ENCODE results near the gene NEK10. TPM values are rescaled to one million over a fixed set of nuclear protein-coding genes. Genes with fewer than 3 reads are reported as not detected.

NEK10 gene
- total and polyA plus RNA-seq, 2 of the 13 experiments (the other 11 are each of a cell fraction or from before 2014, with no cell fraction given) = 2.8 to 14.2 TPM

- TF ChIP-seq ARID5B (CRISPR knock-in tag; IDR thresholded peaks at IDR 0.05) (peak; percentile 76), PHF21A (CRISPR knock-in tag; IDR thresholded peaks at IDR 0.05) (no peak), KDM2A (CRISPR knock-in tag; IDR thresholded peaks at IDR 0.05; ENCODE audit: borderline replicate concordance, low read depth) (no peak), ZNF337 (CRISPR knock-in tag; IDR thresholded peaks at IDR 0.05; ENCODE audit: borderline replicate concordance, low read depth) (no peak), NFATC3 (CRISPR knock-in tag; IDR thresholded peaks at IDR 0.05) (no peak), MTERF4 (CRISPR knock-in tag; IDR thresholded peaks at IDR 0.05) (no peak), CREM (IDR thresholded peaks at IDR 0.05) (peak; percentile 56), CREM (CRISPR knock-in tag; IDR thresholded peaks at IDR 0.05) (no peak), FOXO1 (CRISPR knock-in tag; IDR thresholded peaks at IDR 0.05) (peak; percentile 21; the same call in 1 of the 2 replicates), GTF2F1 (IDR thresholded peaks at IDR 0.05; ENCODE audit: low read length) (no peak), CHD4 (IDR thresholded peaks at IDR 0.05; ENCODE audit: borderline replicate concordance, low read length) (no peak), ZNF383 (CRISPR knock-in tag; IDR thresholded peaks at IDR 0.05; ENCODE audit: borderline replicate concordance) (no peak), HOXA9 (CRISPR knock-in tag; IDR thresholded peaks at IDR 0.05; ENCODE audit: borderline replicate concordance) (no peak), SRSF4 (IDR thresholded peaks at IDR 0.05; ENCODE audit: low read depth, low read length, poor library complexity, severe bottlenecking) (no peak), ZNF33B (CRISPR knock-in tag; IDR thresholded peaks at IDR 0.05) (no peak), ZNF12 (CRISPR knock-in tag; IDR thresholded peaks at IDR 0.05) (0 out of 2 replicates have a peak, but pooled peaks have one; percentile 14), ZBTB21 (CRISPR knock-in tag; IDR thresholded peaks at IDR 0.05) (no peak), FOSL2 (CRISPR knock-in tag; IDR thresholded peaks at IDR 0.05) (peak; percentile 95), WIZ (CRISPR knock-in tag; IDR thresholded peaks at IDR 0.05) (no peak), ZNF562 (CRISPR knock-in tag; IDR thresholded peaks at IDR 0.05; ENCODE audit: borderline replicate concordance) (no peak), MIER2 (CRISPR knock-in tag; IDR thresholded peaks at IDR 0.05) (no peak), ZNF605 (CRISPR knock-in tag; IDR thresholded peaks at IDR 0.05) (no peak), PBX2 (CRISPR knock-in tag; IDR thresholded peaks at IDR 0.05) (no peak), ZNF143 (CRISPR knock-in tag; IDR thresholded peaks at IDR 0.05) (no peak), SIN3B (IDR thresholded peaks at IDR 0.05; ENCODE audit: low read length) (no peak), NFYB (CRISPR knock-in tag; IDR thresholded peaks at IDR 0.05) (no peak), PTBP1 (IDR thresholded peaks at IDR 0.05; ENCODE audit: low read depth, low read length, poor library complexity, severe bottlenecking) (no peak), FOXA1 (IDR thresholded peaks at IDR 0.05) (no peak), FOXA1 (CRISPR knock-in tag; IDR thresholded peaks at IDR 0.05) (peak; percentile 76)
These were observed 254.5 kb downstream of the NEK10 start (continued) for GRCh38 chr3:27114684-27115083.

Measured in HepG2 (cell line).